Measurements from ENCODE around the gene GNGT2.
"Not testable (repeated sequence)": the region's sequence is repeated elsewhere in the genome, so short reads cannot be mapped to it uniquely, and the experiment has no call there.

The GNGT2 gene

GRCh38 chr17:49201481-49201927 lies 8.9 kb downstream of the GNGT2 start:
- DNase-seq, result no peak

- no peak for DNase-seq
Observed at GRCh38 chr17:49200423-49201083, 9.8 kb downstream of the GNGT2 start.

- DNase-seq, result no peak
Observed at GRCh38 chr17:49198211-49198610, 12.2 kb downstream of the GNGT2 start.

- DNase-seq, result no peak
Observed at GRCh38 chr17:49197346-49197998, 12.9 kb downstream of the GNGT2 start.

- no peak for DNase-seq
Observed at GRCh38 chr17:49196520-49196919, 13.9 kb downstream of the GNGT2 start.

- DNase-seq, result no peak
Observed at GRCh38 chr17:49195751-49196150, 14.6 kb downstream of the GNGT2 start.

- DNase-seq, result no peak
Observed at GRCh38 chr17:49194297-49194607, 16.1 kb downstream of the GNGT2 start.

- DNase-seq, result peak; percentile 54
Observed at GRCh38 chr17:49193513-49194296, 16.7 kb downstream of the GNGT2 start.

GRCh38 chr17:49191917-49192741 lies 18.2 kb downstream of the GNGT2 start:
- peak; percentile 74 for DNase-seq

- DNase-seq, result no peak
Observed at GRCh38 chr17:49191409-49191916, 18.9 kb downstream of the GNGT2 start.

GRCh38 chr17:49190932-49191331 lies 19.4 kb downstream of the GNGT2 start:
- no peak for DNase-seq

- DNase-seq, result no peak
Observed at GRCh38 chr17:49187301-49187700, 23.1 kb downstream of the GNGT2 start.

- DNase-seq, result not testable (repeated sequence)
Observed at GRCh38 chr17:49185381-49185780, 25.0 kb downstream of the GNGT2 start.

- DNase-seq, result not testable (repeated sequence)
Observed at GRCh38 chr17:49184522-49184921, 25.9 kb downstream of the GNGT2 start.

GRCh38 chr17:49183801-49184200 lies 26.6 kb downstream of the GNGT2 start:
- no peak for DNase-seq

- DNase-seq, result no peak
Observed at GRCh38 chr17:49183341-49183740, 27.0 kb downstream of the GNGT2 start.

GRCh38 chr17:49180998-49181635 lies 29.3 kb downstream of the GNGT2 start:
- no peak for DNase-seq

GRCh38 chr17:49180303-49180702 lies 30.1 kb downstream of the GNGT2 start:
- peak; percentile 8 for DNase-seq

- DNase-seq, result not testable (repeated sequence)
Observed at GRCh38 chr17:49175978-49176377, 34.4 kb downstream of the GNGT2 start.

GRCh38 chr17:49170711-49171110 lies 39.7 kb downstream of the GNGT2 start:
- not testable (repeated sequence) for DNase-seq

GRCh38 chr17:49170216-49170615 lies 40.2 kb downstream of the GNGT2 start:
- no peak for DNase-seq

GRCh38 chr17:49168706-49169105 lies 41.7 kb downstream of the GNGT2 start:
- DNase-seq, result no peak

Measured in NCI-H1105 treated with DMSO at 0.1 percent for 48 hours (cell line).